ENCODE measurements around the gene DGKQ.

The DGKQ gene

GRCh38 chr4:960636-961350 is 12.6 kb downstream of the DGKQ start:
- no peak for DNase-seq

- no peak for DNase-seq
Measured at GRCh38 chr4:960140-960635, 13.2 kb downstream of the DGKQ start.

GRCh38 chr4:959338-960139 is 13.8 kb downstream of the DGKQ start:
- no peak for DNase-seq

- DNase-seq = no peak
Measured at GRCh38 chr4:958696-959337, 14.6 kb downstream of the DGKQ start.

- DNase-seq = no peak
Measured at GRCh38 chr4:958314-958665, 15.1 kb downstream of the DGKQ start.

- DNase-seq = no peak
Measured at GRCh38 chr4:957581-958313, 15.6 kb downstream of the DGKQ start.

GRCh38 chr4:957231-957580 is 16.2 kb downstream of the DGKQ start:
- DNase-seq = no peak

GRCh38 chr4:956531-957230 is 16.7 kb downstream of the DGKQ start:
- no peak for DNase-seq

- DNase-seq = no peak
Measured at GRCh38 chr4:955931-956381, 17.4 kb downstream of the DGKQ start.

GRCh38 chr4:955161-955921 is 18.0 kb downstream of the DGKQ start:
- no peak for DNase-seq

- no peak for DNase-seq
Measured at GRCh38 chr4:954211-955020, 19.0 kb downstream of the DGKQ start.

- no peak for DNase-seq
Measured at GRCh38 chr4:953574-953915, 19.8 kb downstream of the DGKQ start.

GRCh38 chr4:952881-953573 is 20.3 kb downstream of the DGKQ start:
- DNase-seq = no peak

- no peak for DNase-seq
Measured at GRCh38 chr4:951594-952468, 21.5 kb downstream of the DGKQ start.

- no peak for DNase-seq
Measured at GRCh38 chr4:951186-951585, 22.2 kb downstream of the DGKQ start.

- no peak for DNase-seq
Measured at GRCh38 chr4:950136-951020, 23.0 kb downstream of the DGKQ start.

GRCh38 chr4:949656-950055 is 23.7 kb downstream of the DGKQ start:
- DNase-seq = no peak

- DNase-seq = no peak
Measured at GRCh38 chr4:948936-949300, 24.5 kb downstream of the DGKQ start.
